ENCODE results near the gene VWF. TPM values are rescaled to one million over a fixed set of nuclear protein-coding genes. Genes with fewer than 3 reads are reported as not detected.
A peak's percentile ranks its signal among the peaks of the same experiment; 100 is the strongest.

VWF gene
- total RNA-seq, 2 experiments from 2014 or later, result 0.24 to 0.25 TPM

- no peak for DNase-seq
- H3K9me3 Mint-ChIP-seq, result no peaks in the 10 kb centered on the region
- no peak overlapping the region for H3K27ac Mint-ChIP-seq
- peaks cover 4% of the 10 kb centered on the region for H3K4me1 Mint-ChIP-seq
- peaks cover 66% of the 10 kb centered on the region for H3K27me3 Mint-ChIP-seq
- H3K36me3 Mint-ChIP-seq, result no peaks in the 10 kb centered on the region
- H3K4me3 Mint-ChIP-seq, result no peak overlapping the region
These were observed 175.8 kb downstream of the VWF start for GRCh38 chr12:5948696-5949095.

GRCh38 chr12:5947006-5947405 lies 177.5 kb downstream of the VWF start:
- Mint-ChIP-seq H3K4me1 (peaks cover 4% of the 10 kb centered on the region), H3K27me3 (peaks cover 70% of the 10 kb centered on the region), H3K27ac (no peak overlapping the region), H3K9me3 (no peaks in the 10 kb centered on the region), H3K4me3 (no peak overlapping the region), H3K36me3 (no peaks in the 10 kb centered on the region)
- DNase-seq, result no peak

- Mint-ChIP-seq H3K27ac (no peak overlapping the region), H3K27me3 (peaks cover 71% of the 10 kb centered on the region), H3K36me3 (no peaks in the 10 kb centered on the region), H3K4me3 (no peak overlapping the region), H3K9me3 (no peaks in the 10 kb centered on the region), H3K4me1 (peaks cover 4% of the 10 kb centered on the region)
- no peak for DNase-seq
These were observed 178.1 kb downstream of the VWF start for GRCh38 chr12:5946388-5946787.

GRCh38 chr12:5945071-5946008 lies 179.1 kb downstream of the VWF start, which contains the start of gene ANO2:
Gene ANO2 (minus strand): TSS chr12:5945259. CDS start chr12:5945217, 42 bp downstream.
- no peaks in the 10 kb centered on the region for H3K36me3 Mint-ChIP-seq
- H3K4me1 Mint-ChIP-seq, result peaks cover 4% of the 10 kb centered on the region
- peak within 1 kb of the TSS; percentile 35 for H3K4me3 Mint-ChIP-seq
- DNase-seq, result peak; percentile 5
- H3K27me3 Mint-ChIP-seq, result peaks cover 76% of the 10 kb centered on the region
- no peaks in the 10 kb centered on the region for H3K9me3 Mint-ChIP-seq
- H3K27ac Mint-ChIP-seq, result no peak within 1 kb of the TSS

- H3K27me3 Mint-ChIP-seq, result peaks cover 80% of the 10 kb centered on the region
- H3K4me3 Mint-ChIP-seq, result no peak overlapping the region
- H3K27ac Mint-ChIP-seq, result no peak overlapping the region
- H3K9me3 Mint-ChIP-seq, result no peaks in the 10 kb centered on the region
- peaks cover 4% of the 10 kb centered on the region for H3K4me1 Mint-ChIP-seq
- H3K36me3 Mint-ChIP-seq, result no peaks in the 10 kb centered on the region
- no peak for DNase-seq
These were observed 179.8 kb downstream of the VWF start for GRCh38 chr12:5944688-5945070.

- DNase-seq, result no peak
- Mint-ChIP-seq H3K27me3 (peaks cover 82% of the 10 kb centered on the region), H3K4me3 (no peak overlapping the region), H3K27ac (no peak overlapping the region), H3K4me1 (peaks cover 4% of the 10 kb centered on the region), H3K9me3 (no peaks in the 10 kb centered on the region), H3K36me3 (no peaks in the 10 kb centered on the region)
These were observed 180.4 kb downstream of the VWF start for GRCh38 chr12:5944053-5944452.

- H3K4me1 Mint-ChIP-seq, result peaks cover 4% of the 10 kb centered on the region
- no peak for DNase-seq
- H3K27me3 Mint-ChIP-seq, result peaks cover 79% of the 10 kb centered on the region
- no peak overlapping the region for H3K27ac Mint-ChIP-seq
- H3K36me3 Mint-ChIP-seq, result no peaks in the 10 kb centered on the region
- H3K9me3 Mint-ChIP-seq, result no peaks in the 10 kb centered on the region
- H3K4me3 Mint-ChIP-seq, result no peak overlapping the region
These were observed 182.6 kb downstream of the VWF start for GRCh38 chr12:5941907-5942306.

- Mint-ChIP-seq H3K4me3 (no peak overlapping the region), H3K9me3 (no peaks in the 10 kb centered on the region), H3K4me1 (no peaks in the 10 kb centered on the region), H3K27me3 (peaks cover 11% of the 10 kb centered on the region), H3K27ac (no peak overlapping the region), H3K36me3 (no peaks in the 10 kb centered on the region)
- DNase-seq, result no peak
These were observed 196.5 kb downstream of the VWF start for GRCh38 chr12:5927732-5928516.

GRCh38 chr12:5925646-5926045 lies 198.8 kb downstream of the VWF start:
- Mint-ChIP-seq H3K27me3 (peaks cover 11% of the 10 kb centered on the region), H3K4me1 (no peaks in the 10 kb centered on the region), H3K36me3 (no peaks in the 10 kb centered on the region), H3K9me3 (no peaks in the 10 kb centered on the region), H3K4me3 (no peak overlapping the region), H3K27ac (no peak overlapping the region)
- no peak for DNase-seq

GRCh38 chr12:5924342-5924741 lies 200.1 kb downstream of the VWF start:
- Mint-ChIP-seq H3K36me3 (no peaks in the 10 kb centered on the region), H3K4me3 (no peak overlapping the region), H3K4me1 (no peaks in the 10 kb centered on the region), H3K27me3 (peaks cover 11% of the 10 kb centered on the region), H3K27ac (no peak overlapping the region), H3K9me3 (no peaks in the 10 kb centered on the region)
- DNase-seq, result no peak

GRCh38 chr12:5923751-5924150 lies 200.7 kb downstream of the VWF start:
- no peaks in the 10 kb centered on the region for H3K9me3 Mint-ChIP-seq
- no peaks in the 10 kb centered on the region for H3K36me3 Mint-ChIP-seq
- H3K27ac Mint-ChIP-seq, result no peak overlapping the region
- no peak overlapping the region for H3K4me3 Mint-ChIP-seq
- no peak for DNase-seq
- H3K27me3 Mint-ChIP-seq, result peaks cover 15% of the 10 kb centered on the region
- H3K4me1 Mint-ChIP-seq, result no peaks in the 10 kb centered on the region

GRCh38 chr12:5923043-5923605 lies 201.3 kb downstream of the VWF start:
- Mint-ChIP-seq H3K27me3 (peaks cover 15% of the 10 kb centered on the region), H3K36me3 (no peaks in the 10 kb centered on the region), H3K4me1 (no peaks in the 10 kb centered on the region), H3K27ac (no peak overlapping the region), H3K9me3 (no peaks in the 10 kb centered on the region), H3K4me3 (no peak overlapping the region)
- no peak for DNase-seq

- peaks cover 9% of the 10 kb centered on the region for H3K27me3 Mint-ChIP-seq
- H3K4me3 Mint-ChIP-seq, result no peak overlapping the region
- no peak overlapping the region for H3K27ac Mint-ChIP-seq
These were observed 202.2 kb downstream of the VWF start for GRCh38 chr12:5921966-5922899.

More at GRCh38 chr12:5921966-5922899, 202.2 kb downstream of the VWF start:
- DNase-seq, result no peak
- Mint-ChIP-seq H3K9me3 (no peaks in the 10 kb centered on the region), H3K4me1 (no peaks in the 10 kb centered on the region), H3K36me3 (no peaks in the 10 kb centered on the region)
